ENCODE data around the gene RAB40C. TPM values are rescaled to one million over a fixed set of nuclear protein-coding genes. Genes with fewer than 3 reads are reported as not detected.

The RAB40C gene
- total and polyA plus RNA-seq, 9 of the 15 experiments (the other 6 are each of a cell fraction or from before 2014, with no cell fraction given) = 0.17 to 23.4 (median 8.7) TPM

- no peak for TF ChIP-seq EP300 (IDR thresholded peaks at IDR 0.05; ENCODE audit: low read length)
- TF ChIP-seq CREM (IDR thresholded peaks at IDR 0.05; ENCODE audit: low read depth) = no peak
- TF ChIP-seq EGR1 (conservative IDR thresholded peaks at IDR 0.05) = no peak; the same call in 1 of the 2 replicates
- TF ChIP-seq NFE2 (IDR thresholded peaks at IDR 0.05; ENCODE audit: low read depth) = no peak
- peak; percentile 53 for TF ChIP-seq MAX (CRISPR knock-in tag; IDR thresholded peaks at IDR 0.05)
- TF ChIP-seq, protein P1, sequence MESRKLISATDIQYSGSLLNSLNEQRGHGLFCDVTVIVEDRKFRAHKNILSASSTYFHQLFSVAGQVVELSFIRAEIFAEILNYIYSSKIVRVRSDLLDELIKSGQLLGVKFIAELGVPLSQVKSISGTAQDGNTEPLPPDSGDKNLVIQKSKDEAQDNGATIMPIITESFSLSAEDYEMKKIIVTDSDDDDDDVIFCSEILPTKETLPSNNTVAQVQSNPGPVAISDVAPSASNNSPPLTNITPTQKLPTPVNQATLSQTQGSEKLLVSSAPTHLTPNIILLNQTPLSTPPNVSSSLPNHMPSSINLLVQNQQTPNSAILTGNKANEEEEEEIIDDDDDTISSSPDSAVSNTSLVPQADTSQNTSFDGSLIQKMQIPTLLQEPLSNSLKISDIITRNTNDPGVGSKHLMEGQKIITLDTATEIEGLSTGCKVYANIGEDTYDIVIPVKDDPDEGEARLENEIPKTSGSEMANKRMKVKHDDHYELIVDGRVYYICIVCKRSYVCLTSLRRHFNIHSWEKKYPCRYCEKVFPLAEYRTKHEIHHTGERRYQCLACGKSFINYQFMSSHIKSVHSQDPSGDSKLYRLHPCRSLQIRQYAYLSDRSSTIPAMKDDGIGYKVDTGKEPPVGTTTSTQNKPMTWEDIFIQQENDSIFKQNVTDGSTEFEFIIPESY (CRISPR knock-in tag; IDR thresholded peaks at IDR 0.05) = peak; percentile 99
- no peak for TF ChIP-seq ZNF586 (CRISPR knock-in tag; conservative IDR thresholded peaks at IDR 0.05)
- TF ChIP-seq ZNF232 (CRISPR knock-in tag; IDR thresholded peaks at IDR 0.05) = no peak
- no peak for TF ChIP-seq CBX3 (IDR thresholded peaks at IDR 0.05; ENCODE audit: borderline replicate concordance in 1 of 2, low read length in 2 of 2)
- peak; percentile 88 for TF ChIP-seq NFIC (IDR thresholded peaks at IDR 0.05)
- peak; percentile 50; the same call in 1 of the 2 replicates for TF ChIP-seq POLR2G (IDR thresholded peaks at IDR 0.05; ENCODE audit: low read depth, low read length)
- no peak for TF ChIP-seq NFE2L1 (tag; IDR thresholded peaks at IDR 0.05; ENCODE audit: borderline replicate concordance, low read depth)
- no peak for TF ChIP-seq ERF (CRISPR knock-in tag; IDR thresholded peaks at IDR 0.05)
- no peak for TF ChIP-seq HDAC3 (IDR thresholded peaks at IDR 0.05; ENCODE audit: borderline replicate concordance, partially characterized antibody)
- 0 out of 2 replicates have a peak, but pooled peaks have one; percentile 15 for TF ChIP-seq L3MBTL2 (IDR thresholded peaks at IDR 0.05)
- TF ChIP-seq HINFP (tag; conservative IDR thresholded peaks at IDR 0.05; ENCODE audit: low read depth) = no peak
- TF ChIP-seq CSDE1 (IDR thresholded peaks at IDR 0.05) = no peak
Observed at GRCh38 chr16:627454-628239, 37.8 kb downstream of the RAB40C start (continued).
